A549 treated with dexamethasone at 1 μM for 4 hours (cell line): Measurements from ENCODE around the gene MPZL3. TPM values are rescaled to one million over a fixed set of nuclear protein-coding genes. Genes with fewer than 3 reads are reported as not detected.

ENCODE experiments used
- total RNA-seq: library from RNA; stranded (reverse); fragments of 200-300 nt; extraction: Qiagen RNA extraction; gene quantifications from 5 replicates; pipeline ENCODE4 v1.2.3, GENCODE V29; 2022

Gene MPZL3, protein sequence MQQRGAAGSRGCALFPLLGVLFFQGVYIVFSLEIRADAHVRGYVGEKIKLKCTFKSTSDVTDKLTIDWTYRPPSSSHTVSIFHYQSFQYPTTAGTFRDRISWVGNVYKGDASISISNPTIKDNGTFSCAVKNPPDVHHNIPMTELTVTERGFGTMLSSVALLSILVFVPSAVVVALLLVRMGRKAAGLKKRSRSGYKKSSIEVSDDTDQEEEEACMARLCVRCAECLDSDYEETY
- total RNA-seq: 0.28 to 0.52 TPM (median 0.45 TPM) in 5 replicates

DNA sequence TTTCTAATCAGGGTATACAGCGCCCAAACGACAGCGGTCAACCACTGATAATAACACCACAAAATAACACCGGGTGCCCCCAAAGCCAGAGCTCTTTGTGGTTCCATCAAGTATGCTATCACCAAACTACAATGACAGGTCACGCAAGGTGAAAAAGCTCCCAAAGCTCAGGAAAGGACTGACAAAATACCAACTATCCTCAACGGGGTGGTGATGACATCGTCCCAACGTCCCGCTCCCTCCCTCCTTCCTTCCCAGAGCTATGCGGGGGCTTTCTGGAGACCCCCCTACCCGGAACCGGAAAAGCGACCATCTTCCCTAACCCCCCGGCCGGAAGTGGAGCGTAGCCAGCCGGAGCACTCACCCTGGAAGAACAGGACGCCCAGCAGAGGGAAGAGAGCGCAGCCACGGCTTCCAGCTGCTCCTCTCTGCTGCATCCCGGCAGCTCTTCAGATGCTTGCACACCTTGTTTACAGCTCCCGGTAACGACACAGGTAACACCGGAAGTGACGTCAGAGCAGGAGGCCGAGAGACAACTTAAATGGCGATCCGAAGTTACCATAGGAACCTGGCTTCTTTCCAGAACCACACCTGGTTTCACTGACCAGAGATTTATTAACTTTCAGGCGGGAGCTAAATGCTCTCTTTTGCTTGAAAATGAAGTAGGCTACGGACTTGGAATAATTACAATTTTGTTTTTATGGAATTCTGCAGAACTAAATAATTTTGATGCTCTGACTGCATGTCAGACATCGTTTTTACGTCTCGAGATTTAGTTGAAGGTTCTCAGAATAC lies at the start of gene MPZL3:
MPZL3 (minus strand) TSS at position 508 of the 795 bp plus-strand sequence; CDS start at position 437, 71 bp downstream.

DNA sequence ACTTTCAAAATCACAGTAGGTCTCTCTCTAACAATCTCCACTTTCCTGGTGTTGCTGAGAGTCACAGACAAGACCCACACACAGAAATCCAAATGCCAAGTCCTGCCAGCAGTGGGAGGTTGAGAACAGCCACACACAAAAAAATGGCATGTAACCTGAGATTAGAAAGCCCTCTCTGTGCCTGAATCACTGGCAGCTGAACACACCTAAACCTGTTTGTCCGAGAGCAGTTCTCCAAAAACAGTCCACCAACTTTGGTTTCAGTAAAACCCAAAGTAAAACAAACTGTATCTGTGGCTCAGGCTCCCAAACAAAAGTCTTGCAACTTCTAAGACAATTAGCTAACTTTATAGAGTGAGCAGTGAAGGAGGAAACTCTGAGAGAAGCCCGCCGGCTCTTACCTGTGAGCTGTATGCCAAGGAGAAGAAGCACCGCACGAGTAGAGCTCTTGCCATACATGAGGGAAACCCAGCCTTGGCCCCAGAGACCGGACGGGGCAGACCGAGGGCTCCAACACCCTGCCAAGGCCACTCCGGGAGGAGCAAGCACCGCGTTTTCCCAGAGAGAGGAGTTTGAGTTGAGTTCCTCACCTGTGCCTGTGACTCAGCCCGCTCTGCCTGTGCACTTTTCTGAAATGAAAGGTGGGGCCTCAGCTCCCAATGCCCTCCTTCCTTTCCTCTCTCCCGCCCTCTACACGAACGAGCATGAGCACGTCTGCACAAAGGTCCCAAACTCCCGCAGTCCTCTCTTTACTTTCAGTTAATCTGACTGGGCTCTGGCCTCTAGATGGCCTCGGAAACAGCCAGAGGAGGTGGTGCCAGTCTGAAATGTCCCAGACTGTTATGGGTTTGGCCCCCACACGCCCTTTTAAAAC lies 11.8 kb upstream of the MPZL3 start, which contains the start of gene MPZL2:
MPZL2 (minus strand) TSS at position 603 of the 874 bp plus-strand sequence; CDS start at position 459, 144 bp downstream.

DNA sequence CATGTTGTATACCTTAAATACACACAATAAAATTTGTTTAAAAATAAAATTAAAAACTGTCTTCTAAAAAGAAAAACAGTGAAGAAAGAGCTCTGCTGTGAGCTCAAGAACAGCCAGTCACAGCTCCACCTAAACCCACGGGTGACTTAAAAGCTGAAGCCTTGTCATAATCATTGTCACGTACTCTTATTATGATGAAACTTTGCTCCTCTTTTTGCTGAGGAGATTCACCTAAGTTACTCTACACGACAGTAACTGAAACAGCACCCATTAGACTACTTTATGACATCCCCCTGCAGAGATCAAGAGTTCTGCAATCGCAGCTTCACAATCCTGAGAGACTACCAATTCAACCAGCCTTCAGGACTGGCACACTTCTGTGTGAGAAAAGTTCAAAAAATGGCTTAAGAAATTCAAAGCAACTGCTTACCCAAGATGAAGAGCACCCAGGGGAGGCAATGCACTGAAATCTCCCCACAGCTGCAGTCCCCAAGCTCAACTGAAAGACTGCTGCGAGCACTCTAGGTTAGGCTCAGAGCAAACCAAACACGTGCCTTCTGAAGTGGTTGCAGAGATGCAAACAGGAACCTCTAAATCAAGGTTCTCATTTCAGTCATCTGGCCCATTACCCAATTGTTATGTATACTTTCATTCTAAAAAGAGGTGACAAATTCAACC lies 27.5 kb downstream of the MPZL3 start, which contains the start of gene JAML:
JAML (minus strand) TSS at position 501 of the 678 bp plus-strand sequence. CDS start 10,145 bp downstream, outside the sequence.

Other genes starting within 250 kb of the MPZL3 start
- gene TMPRSS4, start 175.3 kb downstream of the MPZL3 start, total RNA-seq: 0.07 TPM in 1 of 5 replicates, not detected in the others
- not detected in 5 replicates for gene SMIM35, start 165.4 kb downstream of the MPZL3 start, total RNA-seq
- 0.02 to 0.08 TPM (median 0.05 TPM) in 4 of 5 replicates, not detected in the other for gene SCN4B, start 99.5 kb downstream of the MPZL3 start, total RNA-seq
- gene SCN2B, start 75.7 kb downstream of the MPZL3 start, total RNA-seq: not detected in 5 replicates
- gene JAML, start 27.4 kb downstream of the MPZL3 start, total RNA-seq: not detected in 5 replicates
- gene MPZL2, start 11.9 kb upstream of the MPZL3 start, total RNA-seq: 0.06 TPM in 1 of 5 replicates, not detected in the others
- gene CD3E, start 52.4 kb upstream of the MPZL3 start, total RNA-seq: not detected in 5 replicates
- gene CD3D, start 90.3 kb upstream of the MPZL3 start, total RNA-seq: not detected in 5 replicates
- not detected in 5 replicates for gene CD3G, start 92.0 kb upstream of the MPZL3 start, total RNA-seq
- 9.3 to 13.2 TPM (median 11.6 TPM) in 5 replicates for gene UBE4A, start 107.2 kb upstream of the MPZL3 start, total RNA-seq
- gene ATP5MG, start 149.2 kb upstream of the MPZL3 start, total RNA-seq: 162 to 203 TPM (median 174 TPM) in 5 replicates
- 10.4 to 14.0 TPM (median 12.9 TPM) in 5 replicates for gene KMT2A, start 184.1 kb upstream of the MPZL3 start, total RNA-seq